NCI-H82 treated with DMSO at 0.1 percent for 48 hours (cell line): Measurements from ENCODE around the gene PGM2.
"Not testable (repeated sequence)": the region's sequence is repeated elsewhere in the genome, so short reads cannot be mapped to it uniquely, and the experiment has no call there.

Experiments
- DNase-seq: peaks from one replicate; lab custom pipeline; 2025; ENCODE audit not compliant: unreplicated experiment; lab: John Stamatoyannopoulos, UW

PGM2 gene

GRCh38 chr4:37816719-37817118, 9.8 kb upstream of the PGM2 start:
- DNase-seq: no peak

GRCh38 chr4:37818752-37819151, 7.7 kb upstream of the PGM2 start:
- DNase-seq: no peak

- DNase-seq: not testable (repeated sequence)
Observed at GRCh38 chr4:37820458-37820857, 6.0 kb upstream of the PGM2 start.

- no peak for DNase-seq
Observed at GRCh38 chr4:37821953-37822605, 4.4 kb upstream of the PGM2 start.

- DNase-seq: not testable (repeated sequence)
Observed at GRCh38 chr4:37825501-37825900, 985 bp upstream of the PGM2 start.

GRCh38 chr4:37825968-37826294, 555 bp upstream of the PGM2 start:
- DNase-seq: no peak

GRCh38 chr4:37827030-37827685, 672 bp downstream of the PGM2 start:
- DNase-seq: no peak

- DNase-seq: no peak
Observed at GRCh38 chr4:37827802-37828321, 1.4 kb downstream of the PGM2 start.

- no peak for DNase-seq
Observed at GRCh38 chr4:37828843-37829242, 2.4 kb downstream of the PGM2 start.

GRCh38 chr4:37830640-37831039, 4.2 kb downstream of the PGM2 start:
- DNase-seq: no peak

- no peak for DNase-seq
Observed at GRCh38 chr4:37835031-37835430, 8.5 kb downstream of the PGM2 start.

- no peak for DNase-seq
Observed at GRCh38 chr4:37835806-37836205, 9.3 kb downstream of the PGM2 start.

GRCh38 chr4:37836274-37836673, 9.8 kb downstream of the PGM2 start:
- DNase-seq: no peak

GRCh38 chr4:37836838-37837440, 10.5 kb downstream of the PGM2 start:
- no peak for DNase-seq

GRCh38 chr4:37837446-37837845, 11.0 kb downstream of the PGM2 start:
- DNase-seq: no peak

- DNase-seq: no peak
Observed at GRCh38 chr4:37839426-37839825, 12.9 kb downstream of the PGM2 start.

- no peak for DNase-seq
Observed at GRCh38 chr4:37844204-37844603, 17.7 kb downstream of the PGM2 start.

- no peak for DNase-seq
Observed at GRCh38 chr4:37845201-37845600, 18.7 kb downstream of the PGM2 start.

GRCh38 chr4:37847311-37847884, 20.9 kb downstream of the PGM2 start:
- DNase-seq: no peak

- no peak for DNase-seq
Observed at GRCh38 chr4:37852376-37852775, 25.9 kb downstream of the PGM2 start.

- no peak for DNase-seq
Observed at GRCh38 chr4:37858112-37858511, 31.6 kb downstream of the PGM2 start.

GRCh38 chr4:37858872-37859271, 32.4 kb downstream of the PGM2 start:
- no peak for DNase-seq
